T-helper 1 cell treated with Interleukin-12 subunit alpha and Interleukin-12 subunit beta and Interleukin-4 antibody, amounts not matched to agents 30 ng/mL and 1 ng/mL, for 36 hours (primary cell): ENCODE data around the gene PDE3B. TPM values are rescaled to one million over a fixed set of nuclear protein-coding genes. Genes with fewer than 3 reads are reported as not detected.
"Not testable (repeated sequence)": the region's sequence is repeated elsewhere in the genome, so short reads cannot be mapped to it uniquely, and the experiment has no call there.

ENCODE experiments used
- intact Hi-C: fragments of 100-400 bp; cut with micrococcal nuclease; formaldehyde crosslinking; loops from one replicate; pipeline ENCODE4 v1.15.1; 2024
- total RNA-seq: library from RNA; stranded (reverse); gene quantifications from 2 replicates; pipeline ENCODE4 v1.2.3, GENCODE V29; 2022

Gene PDE3B
- total RNA-seq, 1 donor from 2014 or later, result 125 TPM

GRCh38 chr11:14873632-14874031 lies 230.0 kb downstream of the PDE3B start:
- intact Hi-C loops, result no loop called here

DNA sequence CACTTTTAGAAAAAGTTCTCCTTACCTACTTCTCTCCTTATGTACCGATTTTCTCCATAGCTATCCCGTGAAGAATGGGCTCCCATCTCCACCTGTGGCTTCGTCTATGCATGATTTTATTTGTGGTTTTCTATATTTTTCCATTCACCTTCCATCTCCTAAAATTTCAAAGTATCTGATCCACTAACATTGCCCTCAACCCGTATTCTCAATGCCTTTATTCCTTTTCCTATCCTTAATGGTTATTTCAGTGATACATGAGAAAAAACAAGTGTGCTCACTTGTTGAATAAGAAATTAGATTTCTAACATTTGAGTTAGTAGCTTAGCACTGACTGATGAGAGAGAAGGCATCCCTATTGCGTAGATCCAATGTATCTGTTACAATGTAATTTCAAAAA lies 231.6 kb downstream of the PDE3B start:
- intact Hi-C loops, result no loop called here

DNA sequence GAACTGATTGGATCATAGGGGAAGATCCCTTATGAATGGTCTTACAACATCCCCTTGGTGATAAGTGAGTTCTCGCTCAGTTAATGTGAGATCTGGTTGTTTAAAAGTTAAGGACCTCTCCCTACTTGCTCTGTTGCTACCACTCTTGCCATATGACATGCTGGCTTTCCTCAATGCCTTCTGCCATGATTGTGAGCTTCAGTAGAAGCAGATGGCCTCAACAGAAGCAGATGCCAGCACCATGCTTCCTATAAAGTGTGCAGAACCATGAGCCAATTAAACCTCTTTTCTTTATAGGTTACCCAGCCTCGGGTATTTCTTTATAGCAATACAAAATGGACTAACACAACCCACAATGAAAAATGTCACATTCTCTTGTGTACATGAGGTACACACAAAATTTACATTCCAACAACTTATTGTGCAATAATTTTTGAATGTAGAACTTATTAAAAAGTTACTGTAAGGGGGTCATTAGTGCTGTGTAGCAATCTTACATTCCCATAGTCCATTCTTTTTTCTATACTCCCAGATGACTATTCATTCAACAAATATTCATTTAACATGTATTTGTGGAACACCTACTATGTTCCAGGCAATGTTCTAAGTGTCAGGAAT lies 238.1 kb downstream of the PDE3B start:
- intact Hi-C loops, result no loop called here

- intact Hi-C loops, result no loop called here
These were observed 238.6 kb downstream of the PDE3B start for GRCh38 chr11:14882196-14882595.

DNA sequence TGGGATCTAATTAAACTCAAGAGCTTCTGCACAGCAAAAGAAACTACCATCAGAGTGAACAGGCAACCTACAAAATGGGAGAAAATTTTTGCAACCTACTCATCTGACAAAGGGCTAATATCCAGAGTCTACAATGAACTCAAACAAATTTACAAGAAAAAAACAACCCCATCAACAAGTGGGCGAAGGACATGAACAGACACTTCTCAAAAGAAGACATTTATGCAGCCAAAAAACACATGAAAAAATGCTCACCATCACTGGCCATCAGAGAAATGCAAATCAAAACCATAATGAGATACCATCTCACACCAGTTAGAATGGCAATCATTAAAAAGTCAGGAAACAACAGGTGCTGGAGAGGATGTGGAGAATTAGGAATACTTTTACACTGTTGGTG lies 240.1 kb downstream of the PDE3B start:
- intact Hi-C loops, result not testable (repeated sequence)

DNA sequence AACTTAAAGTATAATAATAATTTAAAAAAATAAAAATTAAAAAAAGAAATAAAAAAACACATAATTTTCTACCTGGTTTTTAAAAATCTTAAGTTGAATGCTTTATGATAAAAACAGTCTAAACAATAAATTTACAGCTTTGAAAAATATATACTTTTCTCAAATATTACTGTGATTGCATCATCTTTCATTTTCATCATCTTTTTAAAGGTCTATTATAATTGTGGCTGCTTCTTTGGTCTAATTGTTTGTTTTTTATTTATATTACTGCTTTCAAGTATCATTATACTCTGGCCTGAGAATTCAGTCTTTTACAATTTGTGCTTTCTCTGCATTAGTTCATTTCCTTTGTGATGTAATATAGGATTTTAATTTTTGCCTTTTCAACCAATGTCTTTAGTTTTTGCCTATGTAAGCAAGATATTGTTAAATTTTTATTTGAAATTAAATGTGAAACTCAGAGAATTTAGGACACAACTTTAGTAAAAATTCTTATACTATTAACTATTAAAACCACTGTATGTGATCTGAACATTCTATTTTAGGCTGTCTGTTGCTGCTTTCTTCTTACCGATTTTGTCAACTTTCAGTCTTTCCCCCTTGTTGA lies 241.2 kb downstream of the PDE3B start:
- intact Hi-C loops, result no loop called here

DNA sequence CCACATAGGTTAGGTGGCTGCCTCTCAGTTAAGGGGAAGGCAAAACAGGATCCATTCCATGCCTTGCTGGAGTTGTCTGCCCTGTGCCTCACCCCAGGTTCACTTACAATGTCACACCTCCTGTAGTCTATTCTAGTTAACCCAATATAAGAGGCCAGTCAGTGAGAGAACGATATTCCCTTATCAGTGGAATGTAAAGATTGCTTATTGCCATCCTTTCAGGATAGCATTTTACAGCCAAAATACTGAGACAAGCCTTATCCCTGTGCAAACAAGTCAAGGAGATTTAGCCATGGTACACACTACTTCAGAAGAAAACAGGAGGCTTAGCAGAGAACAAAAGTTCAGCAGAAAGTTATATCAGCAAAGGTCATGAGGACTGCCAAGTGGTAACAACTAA lies 242.9 kb downstream of the PDE3B start:
- intact Hi-C loops, result no loop called here

DNA sequence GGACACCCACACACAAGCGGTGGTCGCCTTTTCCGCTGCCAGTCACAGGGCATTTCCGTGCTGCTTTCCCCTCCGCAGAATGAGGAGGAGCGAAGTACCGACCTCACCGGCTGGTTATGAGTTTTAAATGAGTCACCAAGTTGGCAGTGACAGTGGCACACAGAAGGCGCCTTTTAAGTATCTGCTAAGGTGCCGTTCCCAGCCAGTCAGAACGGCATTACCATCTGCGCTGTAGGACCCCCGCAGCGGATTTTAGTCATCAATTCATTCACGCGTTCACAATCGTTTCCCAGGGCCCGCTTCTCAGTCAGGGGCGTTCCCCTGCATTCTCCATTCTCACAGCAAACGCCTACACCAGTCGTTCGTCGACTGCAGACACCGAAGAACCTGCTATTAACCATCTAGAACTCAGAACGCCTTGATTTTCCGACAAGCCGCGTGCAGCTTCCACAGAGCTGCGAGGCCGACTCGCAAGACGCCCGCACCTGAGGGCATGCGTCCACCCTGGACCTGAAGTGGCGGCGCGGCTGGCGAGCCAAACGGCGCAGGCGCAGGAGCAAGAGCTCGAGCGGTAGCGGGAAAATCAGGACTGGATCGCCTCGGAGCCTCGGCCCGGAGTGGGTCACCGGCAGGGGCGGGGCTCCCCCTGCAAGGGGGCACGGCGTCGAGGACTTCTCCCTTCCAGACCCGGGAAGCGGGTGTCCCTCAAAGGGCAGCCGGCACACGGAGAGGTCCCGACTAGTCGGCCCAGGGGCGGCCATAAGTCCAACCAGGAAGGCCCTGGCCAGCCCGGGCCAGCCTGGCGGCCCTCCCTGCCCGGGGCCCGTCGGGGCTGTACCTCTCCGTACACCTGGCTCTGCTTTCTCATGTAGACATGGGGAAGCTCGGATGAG lies 247.8 kb downstream of the PDE3B start:
- intact Hi-C loops, result loop anchor here (1.0 to 5.0 kb wide), 12 partner anchors 14 to 1847 kb away; partner anchors contain the start of genes BTBD10, C11orf58, COPB1 and FAR1

GRCh38 chr11:14892036-14892556 lies 248.5 kb downstream of the PDE3B start, which contains the start of gene CYP2R1:
Gene CYP2R1 (minus strand): TSS chr11:14892231. CDS start chr11:14892205, 26 bp downstream.
- intact Hi-C loops, result loop anchor here (1.0 to 5.0 kb wide), 8 partner anchors 13 to 1430 kb away; partner anchors contain the start of genes BTBD10, FAR1, PDE3B and PSMA1

GRCh38 chr11:14892577-14892976 lies 249.0 kb downstream of the PDE3B start:
- intact Hi-C loops, result loop anchor here (1.0 to 5.0 kb wide), 8 partner anchors 13 to 1430 kb away; partner anchors contain the start of genes BTBD10, FAR1, PDE3B and PSMA1

DNA sequence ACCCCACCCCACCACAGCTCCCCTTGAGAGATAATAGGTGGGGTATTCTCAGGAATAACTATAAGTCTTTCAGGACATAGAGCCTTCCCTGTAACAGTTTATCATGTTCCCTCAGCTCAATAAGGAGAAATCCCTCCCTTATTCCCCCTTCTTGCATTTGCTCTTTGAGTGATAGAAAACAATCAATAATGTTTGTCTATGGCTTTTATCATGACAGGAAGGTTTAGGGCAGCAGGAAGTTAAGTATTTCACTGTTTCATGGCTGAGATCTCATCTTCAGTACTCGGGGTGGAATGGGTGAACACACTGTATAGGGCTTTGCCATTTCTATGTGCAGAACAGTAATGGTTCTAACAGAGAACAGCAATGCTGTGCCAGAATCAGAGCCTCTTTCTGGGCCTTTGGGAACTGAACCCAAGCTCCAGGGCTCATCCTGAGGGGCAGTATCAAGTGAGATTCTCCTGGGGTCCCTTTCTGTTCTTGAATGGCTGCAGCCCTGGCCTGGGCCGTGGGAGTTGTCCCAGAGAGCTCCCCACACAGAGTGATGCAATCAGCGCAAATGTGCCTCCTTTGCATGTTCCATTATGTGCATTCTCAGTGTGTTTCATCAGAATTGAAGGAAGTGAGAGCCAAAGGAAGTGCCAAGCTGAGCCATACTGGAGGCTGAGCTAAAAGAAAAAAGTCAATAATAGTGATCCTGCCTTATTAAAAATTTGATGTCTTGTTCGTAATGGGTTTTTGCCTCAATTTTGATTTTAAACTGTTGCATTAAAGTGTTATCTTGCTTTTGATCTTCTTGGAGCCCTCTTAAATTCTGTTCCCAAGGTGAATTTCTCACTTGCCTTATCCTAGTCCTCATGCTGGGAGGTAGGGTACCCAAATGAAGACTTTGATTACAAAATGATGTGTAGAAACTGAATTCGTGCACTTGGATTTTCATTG lies 251.3 kb downstream of the PDE3B start:
- intact Hi-C loops, result loop anchor here (5.0 kb wide), 2 partner anchors 478 to 1433 kb away; partner anchors contain the start of gene BTBD10

GRCh38 chr11:14898355-14898754 lies 254.8 kb downstream of the PDE3B start:
- intact Hi-C loops, result no loop called here

DNA sequence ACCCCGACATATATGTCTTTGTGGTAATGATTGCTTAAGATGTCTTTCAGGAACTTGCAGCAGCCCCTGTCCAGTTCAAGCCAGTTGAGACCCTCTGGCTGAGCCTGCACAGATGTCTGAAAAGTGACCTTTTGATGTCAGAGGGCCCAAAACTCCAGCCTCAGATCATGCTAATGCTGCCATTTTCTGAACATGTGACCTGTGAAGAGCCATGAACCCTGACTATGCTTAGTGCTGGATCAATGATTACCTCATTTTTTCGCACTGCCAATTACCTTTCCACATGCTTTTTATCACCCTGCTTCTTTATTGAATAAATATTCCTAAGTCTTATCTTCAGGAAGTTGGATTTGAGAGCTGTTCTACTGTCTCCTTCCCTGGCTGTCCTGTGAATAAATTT lies 255.3 kb downstream of the PDE3B start:
- intact Hi-C loops, result no loop called here

GRCh38 chr11:14902650-14903350 lies 259.2 kb downstream of the PDE3B start:
- intact Hi-C loops, result no loop called here

GRCh38 chr11:14904745-14905103 lies 261.1 kb downstream of the PDE3B start:
- intact Hi-C loops, result loop anchor here (1.0 to 5.0 kb wide), 9 partner anchors 12 to 1627 kb away; partner anchors contain the start of genes BMAL1, COPB1, CYP2R1 and FAR1

- intact Hi-C loops, result loop anchor here (1.0 to 5.0 kb wide), 8 partner anchors 13 to 1628 kb away; partner anchors contain the start of genes BMAL1, COPB1, CYP2R1 and FAR1
These were observed 261.8 kb downstream of the PDE3B start for GRCh38 chr11:14905104-14906033.

DNA sequence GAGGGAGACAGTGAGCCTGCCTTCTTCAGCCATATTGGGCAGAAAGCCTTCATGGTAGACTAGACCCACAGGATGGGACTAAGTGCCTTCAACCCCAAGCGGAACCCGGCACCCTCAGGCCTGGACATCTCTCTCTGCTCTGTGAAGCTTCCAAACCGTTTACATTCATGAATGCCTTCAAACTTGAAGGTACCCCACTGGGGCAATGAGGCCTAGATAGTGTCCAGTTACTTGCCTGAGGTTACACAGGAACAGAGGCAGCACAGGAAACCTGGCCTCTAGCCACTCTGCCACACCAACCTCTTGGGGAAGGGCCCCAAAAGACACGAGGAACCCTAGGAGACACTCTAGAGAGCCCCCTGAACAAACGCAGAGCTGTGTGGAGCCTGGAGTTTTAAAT lies 263.0 kb downstream of the PDE3B start:
- intact Hi-C loops, result loop anchor here (5.0 kb wide), 2 partner anchors 604 to 1629 kb away; partner anchors contain the start of gene BMAL1

- intact Hi-C loops, result loop anchor here (1.0 to 5.0 kb wide), 3 partner anchors 117 to 1630 kb away; partner anchors contain the start of gene BMAL1
These were observed 263.4 kb downstream of the PDE3B start for GRCh38 chr11:14906993-14907392.
